Measurements from ENCODE around the gene AGBL1.
"Not testable (repeated sequence)": the region's sequence is repeated elsewhere in the genome, so short reads cannot be mapped to it uniquely, and the experiment has no call there.

Gene AGBL1

GRCh38 chr15:86383611-86384010 lies 303.9 kb downstream of the AGBL1 start:
- in situ Hi-C loops (cut with HindIII; ENCODE audit: low sequenced_read_pairs): no loop called here

GRCh38 chr15:86384186-86384585 lies 304.5 kb downstream of the AGBL1 start:
- in situ Hi-C loops (cut with HindIII; ENCODE audit: low sequenced_read_pairs): no loop called here

- in situ Hi-C loops (cut with HindIII; ENCODE audit: low sequenced_read_pairs): no loop called here
These were observed 312.6 kb downstream of the AGBL1 start for GRCh38 chr15:86392296-86392695.

GRCh38 chr15:86392874-86393273 lies 313.2 kb downstream of the AGBL1 start:
- in situ Hi-C loops (cut with HindIII; ENCODE audit: low sequenced_read_pairs): no loop called here

- in situ Hi-C loops (cut with HindIII; ENCODE audit: low sequenced_read_pairs): no loop called here
These were observed 315.2 kb downstream of the AGBL1 start for GRCh38 chr15:86394866-86395265.

DNA sequence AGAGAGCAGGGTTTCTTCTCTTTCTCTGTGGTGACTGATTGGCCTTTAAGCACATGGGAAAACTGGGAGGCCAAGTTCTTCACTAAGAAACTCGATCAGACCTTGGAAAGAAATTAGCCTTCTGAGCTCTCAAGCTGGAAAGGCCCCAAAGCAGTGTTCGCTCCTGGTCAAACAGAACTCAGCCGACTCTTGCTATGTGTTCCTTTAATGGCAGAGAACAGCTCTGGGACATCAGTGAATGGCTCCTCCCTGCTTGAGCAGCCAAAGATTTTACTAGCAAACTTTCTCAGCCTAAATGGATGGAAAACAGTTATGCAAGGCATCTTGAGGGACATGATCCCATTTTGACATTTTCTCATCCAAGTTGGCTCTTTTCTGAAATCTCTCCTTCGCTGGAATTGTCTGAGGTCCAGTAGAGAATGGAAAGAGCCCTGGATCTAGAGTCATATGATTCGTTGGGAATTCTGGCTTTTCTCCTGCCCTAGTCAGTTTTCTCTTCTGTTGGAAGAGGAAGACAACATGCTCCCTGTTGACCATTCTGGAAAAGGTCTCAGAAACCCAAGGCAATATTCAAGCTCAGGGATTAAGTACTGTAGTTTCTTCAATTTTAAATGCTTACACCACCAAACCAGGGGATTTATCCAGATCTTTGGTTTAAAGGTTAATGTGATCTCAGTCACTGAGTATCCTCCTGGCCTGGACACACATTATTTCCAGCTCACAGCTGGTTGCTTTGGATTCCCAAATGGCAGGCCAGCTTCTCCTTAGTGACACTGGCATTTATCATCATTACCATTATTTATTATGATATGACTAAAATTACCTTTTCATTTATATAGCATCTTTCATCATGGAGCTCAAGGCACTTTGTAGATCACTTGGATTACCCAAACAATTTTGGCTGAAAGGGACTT lies 319.6 kb downstream of the AGBL1 start:
- in situ Hi-C loops (cut with HindIII; ENCODE audit: low sequenced_read_pairs): no loop called here

DNA sequence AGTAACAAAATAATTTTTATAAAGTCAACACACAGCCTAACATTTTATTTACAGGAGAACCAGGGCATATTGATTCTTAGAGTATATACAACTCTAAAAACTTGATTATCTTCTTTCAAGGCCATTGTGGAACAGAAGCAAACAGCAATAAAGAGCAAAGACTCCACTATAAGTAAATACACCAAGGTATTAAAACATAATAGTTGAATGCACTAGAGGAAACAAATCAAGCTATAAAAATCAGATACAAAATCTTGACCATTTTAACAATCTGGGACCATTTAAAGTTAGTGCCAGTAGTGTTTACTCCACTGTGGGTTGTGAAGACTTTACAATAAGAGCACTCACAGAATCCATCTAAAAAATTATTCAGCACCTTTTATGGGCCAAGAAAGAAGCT lies 323.6 kb downstream of the AGBL1 start:
- in situ Hi-C loops (cut with HindIII; ENCODE audit: low sequenced_read_pairs): no loop called here

GRCh38 chr15:86403914-86404583 lies 324.4 kb downstream of the AGBL1 start:
- in situ Hi-C loops (cut with HindIII; ENCODE audit: low sequenced_read_pairs): no loop called here

GRCh38 chr15:86408261-86408660 lies 328.6 kb downstream of the AGBL1 start:
- in situ Hi-C loops (cut with HindIII; ENCODE audit: low sequenced_read_pairs): no loop called here

GRCh38 chr15:86411916-86412315 lies 332.2 kb downstream of the AGBL1 start:
- in situ Hi-C loops (cut with HindIII; ENCODE audit: low sequenced_read_pairs): no loop called here

GRCh38 chr15:86413191-86413590 lies 333.5 kb downstream of the AGBL1 start:
- in situ Hi-C loops (cut with HindIII; ENCODE audit: low sequenced_read_pairs): no loop called here

- in situ Hi-C loops (cut with HindIII; ENCODE audit: low sequenced_read_pairs): no loop called here
These were observed 346.1 kb downstream of the AGBL1 start for GRCh38 chr15:86425746-86426145.

DNA sequence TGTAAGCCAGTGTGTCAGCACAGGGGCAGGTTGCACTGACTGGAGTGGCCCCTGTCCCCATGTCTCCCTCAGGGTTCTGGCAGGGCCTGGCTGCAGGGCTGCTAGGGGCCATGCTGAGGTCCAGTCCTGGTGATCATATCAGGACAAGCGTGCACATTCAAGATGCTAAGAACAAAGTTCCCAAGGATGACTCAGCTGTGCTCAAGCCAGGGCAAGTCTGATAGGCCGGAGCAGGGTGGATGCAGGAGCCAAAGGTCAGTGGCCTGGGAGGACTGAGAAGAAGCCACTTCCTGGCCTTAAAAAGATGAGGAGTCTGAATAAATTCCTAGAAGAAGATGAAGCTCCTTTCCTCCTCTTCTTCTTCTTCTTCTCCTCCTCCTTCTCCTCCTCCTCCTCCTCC lies 353.2 kb downstream of the AGBL1 start:
- in situ Hi-C loops (cut with HindIII; ENCODE audit: low sequenced_read_pairs): no loop called here

- in situ Hi-C loops (cut with HindIII; ENCODE audit: low sequenced_read_pairs): no loop called here
These were observed 354.3 kb downstream of the AGBL1 start for GRCh38 chr15:86433983-86434382.

DNA sequence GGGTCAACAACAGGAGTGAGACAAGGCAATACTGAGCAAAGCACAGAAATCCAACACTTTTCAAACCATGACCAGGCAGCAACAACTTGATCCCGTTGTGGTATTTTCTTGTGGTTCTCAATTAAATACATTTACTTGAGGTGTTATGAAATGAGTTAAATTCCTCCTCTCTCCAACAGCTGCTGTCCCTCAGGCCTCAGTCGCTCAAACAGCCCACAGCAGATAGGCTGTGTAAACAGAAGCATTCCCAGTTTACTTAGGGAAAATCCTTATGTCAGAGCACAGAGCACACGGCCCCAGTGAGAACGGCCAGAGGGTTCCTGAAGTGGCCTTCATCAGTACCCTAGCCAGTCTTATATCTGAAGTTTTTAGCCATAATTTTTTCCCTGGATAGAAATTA lies 359.9 kb downstream of the AGBL1 start:
- in situ Hi-C loops (cut with HindIII; ENCODE audit: low sequenced_read_pairs): no loop called here

- in situ Hi-C loops (cut with HindIII; ENCODE audit: low sequenced_read_pairs): no loop called here
These were observed 364.9 kb downstream of the AGBL1 start for GRCh38 chr15:86444527-86444926.

GRCh38 chr15:86445579-86446252 lies 366.0 kb downstream of the AGBL1 start:
- in situ Hi-C loops (cut with HindIII; ENCODE audit: low sequenced_read_pairs): no loop called here

- in situ Hi-C loops (cut with HindIII; ENCODE audit: low sequenced_read_pairs): no loop called here
These were observed 366.6 kb downstream of the AGBL1 start for GRCh38 chr15:86446253-86446640.

DNA sequence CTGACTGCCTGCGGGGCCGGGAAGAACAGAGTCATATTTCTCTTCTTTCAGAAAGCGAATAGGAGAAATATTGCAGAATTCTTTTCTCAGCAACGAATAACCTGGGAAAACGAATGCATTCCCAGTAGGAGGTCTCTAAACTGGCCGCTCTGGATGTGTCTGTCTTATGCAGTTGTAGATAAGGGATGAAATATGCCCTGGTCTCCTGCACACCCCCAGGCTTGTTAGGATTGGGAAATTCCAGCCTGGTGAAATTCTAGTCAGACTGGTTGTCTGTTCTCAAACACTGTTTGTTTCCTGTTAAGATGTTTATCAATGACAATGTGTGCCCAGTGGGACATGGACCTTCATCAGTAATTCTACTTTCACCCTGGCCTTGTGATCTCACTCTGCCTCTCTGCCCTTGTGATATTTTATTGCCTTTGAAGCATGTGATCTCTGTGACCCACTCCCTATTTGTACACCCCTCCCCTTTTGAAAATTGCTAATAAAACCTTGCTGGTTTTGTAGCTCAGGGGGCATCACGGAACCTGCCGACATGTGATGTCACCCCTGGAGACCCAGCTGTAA lies 385.9 kb downstream of the AGBL1 start:
- in situ Hi-C loops (cut with HindIII; ENCODE audit: low sequenced_read_pairs): not testable (repeated sequence)

DNA sequence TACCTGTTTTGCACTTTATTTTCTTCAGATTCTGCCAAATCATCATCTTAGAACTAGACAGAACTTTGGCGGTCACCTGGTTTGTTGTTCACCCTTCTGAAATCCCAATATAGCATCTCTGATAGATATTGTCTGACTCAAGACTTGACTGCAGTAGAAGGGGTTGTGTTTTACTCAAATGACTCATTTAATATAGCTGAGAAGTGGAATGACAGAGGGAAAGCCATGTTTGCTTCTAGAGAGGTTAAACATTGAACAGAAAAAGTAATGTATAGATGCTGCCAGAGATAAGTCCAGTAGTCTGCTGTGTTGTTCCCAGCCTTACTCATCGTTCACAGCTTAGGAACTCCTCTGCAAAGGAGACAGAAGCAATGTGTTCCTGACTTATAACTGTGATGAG lies 402.0 kb downstream of the AGBL1 start:
- in situ Hi-C loops (cut with HindIII; ENCODE audit: low sequenced_read_pairs): no loop called here

DNA sequence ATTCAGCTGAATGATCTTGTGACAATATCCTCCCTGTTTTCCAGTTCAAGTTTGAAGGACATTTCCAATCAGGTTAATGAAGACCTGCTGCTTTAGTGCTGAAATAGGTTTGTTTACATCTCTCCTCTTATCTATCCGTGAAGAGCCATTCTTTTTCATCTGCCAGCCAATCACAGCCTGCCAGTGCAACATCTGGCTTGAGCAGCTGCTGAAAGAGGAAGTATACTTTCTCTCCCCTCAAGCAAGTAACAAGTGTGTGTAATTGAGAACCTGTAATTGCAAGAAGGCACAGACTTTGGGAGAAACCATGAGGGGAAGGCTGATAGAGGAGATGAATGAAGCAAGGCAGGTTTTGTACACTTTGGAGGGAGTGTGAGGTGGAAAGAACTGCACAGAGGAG lies 404.3 kb downstream of the AGBL1 start:
- in situ Hi-C loops (cut with HindIII; ENCODE audit: low sequenced_read_pairs): no loop called here

Measured in endothelial cell of hepatic sinusoid (primary cell).